HG03571 (cell line): ENCODE results near the gene SNRPA1.
A peak's percentile ranks its signal among the peaks of the same experiment; 100 is the strongest.
"Not testable (repeated sequence)": the region's sequence is repeated elsewhere in the genome, so short reads cannot be mapped to it uniquely, and the experiment has no call there.

Experiments
- ATAC-seq: cut with Tn5 transposase; IDR thresholded peaks from one replicate; pipeline ENCODE4 v1.9.1; 2021; ENCODE audit not compliant: unreplicated experiment

The SNRPA1 gene

GRCh38 chr15:101294731-101295606 lies at the start of gene SNRPA1:
TSS of gene SNRPA1 (minus strand) at chr15:101295248. CDS start at chr15:101295178, 70 bp downstream.
- ATAC-seq = peak; percentile 70

DNA sequence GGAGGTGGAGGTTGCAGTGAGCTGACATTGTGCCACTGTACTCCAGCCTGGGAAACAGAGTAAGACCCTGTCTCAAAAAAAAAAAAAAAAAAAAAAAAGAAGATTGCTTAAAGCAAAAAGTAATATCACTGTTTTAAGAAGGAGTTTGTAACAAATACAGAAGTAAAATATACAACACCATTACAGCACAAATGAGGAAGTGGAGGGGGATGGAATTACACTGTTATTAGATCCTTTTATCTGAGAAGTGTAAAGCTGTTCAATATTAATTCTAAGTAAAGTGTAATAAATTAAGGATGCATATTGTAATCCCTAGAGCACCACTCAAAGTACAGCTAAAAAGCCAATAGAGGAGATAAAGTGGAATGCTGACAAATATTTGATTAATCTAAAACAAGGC lies 47.0 kb upstream of the SNRPA1 start:
- ATAC-seq = no peak

GRCh38 chr15:101338502-101339057 lies 43.5 kb upstream of the SNRPA1 start:
- ATAC-seq = no peak

- no peak for ATAC-seq
These were observed 42.9 kb upstream of the SNRPA1 start for GRCh38 chr15:101337976-101338375.

DNA sequence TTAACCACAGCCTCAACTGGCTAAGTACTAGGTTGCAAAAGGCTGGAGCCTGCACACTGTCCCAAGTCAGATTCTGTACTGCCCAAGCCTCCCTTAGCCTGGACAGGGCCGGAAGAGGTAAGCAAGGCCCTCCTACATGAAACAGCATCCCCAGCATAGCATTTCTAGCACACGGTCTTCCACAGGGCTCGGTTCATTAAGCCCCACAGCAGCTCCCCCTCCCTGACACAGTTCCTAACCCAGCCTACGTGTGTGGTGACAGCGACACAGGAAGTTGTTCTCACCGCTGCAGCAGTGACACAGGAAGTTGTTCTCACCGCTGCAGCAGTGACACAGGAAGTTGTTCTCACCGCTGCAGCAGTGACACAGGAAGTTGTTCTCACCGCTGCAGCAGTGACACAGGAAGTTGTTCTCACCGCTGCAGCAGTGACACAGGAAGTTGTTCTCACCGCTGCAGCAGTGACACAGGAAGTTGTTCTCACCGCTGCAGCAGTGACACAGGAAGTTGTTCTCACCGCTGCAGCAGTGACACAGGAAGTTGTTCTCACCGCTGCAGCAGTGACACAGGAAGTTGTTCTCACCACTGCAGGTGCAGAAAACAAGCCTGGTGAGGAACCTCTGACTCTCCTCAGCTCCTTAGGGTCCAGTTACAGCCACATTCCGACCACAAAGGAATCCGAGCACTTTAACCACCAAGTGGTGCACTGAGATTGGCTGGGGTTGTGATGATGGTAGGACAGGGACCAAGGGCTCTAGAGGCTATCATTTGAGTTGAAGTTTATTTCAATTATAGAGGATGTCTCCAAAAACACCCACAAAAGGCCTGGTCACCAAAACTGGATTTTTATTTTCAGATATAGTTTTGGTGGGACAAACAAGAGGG lies 39.1 kb upstream of the SNRPA1 start:
- not testable (repeated sequence) for ATAC-seq

DNA sequence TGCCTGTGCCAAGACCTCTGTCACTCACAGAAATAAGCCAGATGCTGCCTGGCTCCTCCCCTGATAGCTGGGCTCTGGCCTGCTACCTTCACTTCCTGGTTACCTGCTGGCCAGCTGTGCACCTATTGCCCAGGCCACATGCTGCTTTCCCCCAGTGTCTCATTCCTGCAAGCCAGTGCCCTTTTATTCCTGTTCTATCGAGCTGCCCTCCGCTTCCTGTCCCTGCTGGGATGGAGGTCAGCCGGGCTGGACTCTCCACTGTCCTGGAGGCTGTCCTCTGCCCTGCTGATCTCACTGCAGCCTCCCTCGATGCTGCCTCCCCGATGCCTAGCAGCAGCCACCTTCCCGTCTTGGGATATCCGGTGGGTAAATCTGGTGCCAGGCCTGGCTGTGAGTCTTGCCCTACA lies 37.0 kb upstream of the SNRPA1 start:
- ATAC-seq = no peak

DNA sequence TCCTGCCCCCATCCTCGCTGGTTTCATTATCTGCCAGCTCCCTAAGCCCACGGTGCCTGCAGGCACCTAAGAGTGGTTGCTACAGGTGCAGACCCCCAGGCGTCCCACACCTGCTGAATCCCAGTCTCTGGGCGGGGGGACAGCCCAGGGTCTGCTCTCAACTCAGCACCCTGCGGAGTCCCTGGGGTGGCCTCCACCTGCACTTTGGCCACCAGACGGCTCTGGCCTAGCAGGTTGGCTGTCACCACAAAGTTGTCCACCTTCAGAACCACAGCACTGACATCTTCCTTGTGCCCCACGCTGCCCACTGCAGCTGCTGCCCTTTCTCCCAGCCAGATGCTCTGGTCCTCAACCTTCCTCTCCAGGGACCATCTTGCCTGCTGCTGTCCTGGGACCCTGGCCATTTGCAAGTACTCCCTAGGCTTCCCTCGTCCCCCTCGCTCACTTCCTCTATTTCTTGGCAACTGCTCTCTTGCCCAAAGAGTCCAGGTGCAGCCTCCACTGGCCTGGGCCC lies 34.9 kb upstream of the SNRPA1 start:
- ATAC-seq = no peak

- ATAC-seq = no peak
These were observed 34.3 kb upstream of the SNRPA1 start for GRCh38 chr15:101329309-101329863.

DNA sequence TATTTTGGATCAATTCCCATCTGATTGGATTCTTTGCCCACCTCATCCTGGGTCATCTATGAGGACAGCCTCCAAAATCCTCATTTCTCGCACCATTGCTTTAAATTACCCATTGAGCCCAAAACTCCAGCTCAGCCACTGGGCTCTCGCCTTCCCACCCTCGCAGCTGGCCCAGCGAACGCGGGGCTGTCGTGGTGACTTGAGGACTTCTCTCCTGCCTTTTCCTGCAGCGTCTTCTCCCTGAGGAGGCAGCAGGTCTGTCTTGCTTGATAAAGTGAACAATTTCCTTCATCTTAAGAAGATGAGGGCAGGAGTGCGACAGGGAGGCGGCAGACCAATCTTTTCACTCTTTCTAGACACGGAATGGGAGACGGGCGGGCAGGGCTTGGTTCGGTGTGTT lies 33.0 kb upstream of the SNRPA1 start:
- ATAC-seq = no peak

GRCh38 chr15:101327147-101327740 lies 32.2 kb upstream of the SNRPA1 start:
- no peak for ATAC-seq

GRCh38 chr15:101326462-101327146 lies 31.6 kb upstream of the SNRPA1 start:
- ATAC-seq = no peak

GRCh38 chr15:101326026-101326315 lies 30.9 kb upstream of the SNRPA1 start:
- no peak for ATAC-seq

DNA sequence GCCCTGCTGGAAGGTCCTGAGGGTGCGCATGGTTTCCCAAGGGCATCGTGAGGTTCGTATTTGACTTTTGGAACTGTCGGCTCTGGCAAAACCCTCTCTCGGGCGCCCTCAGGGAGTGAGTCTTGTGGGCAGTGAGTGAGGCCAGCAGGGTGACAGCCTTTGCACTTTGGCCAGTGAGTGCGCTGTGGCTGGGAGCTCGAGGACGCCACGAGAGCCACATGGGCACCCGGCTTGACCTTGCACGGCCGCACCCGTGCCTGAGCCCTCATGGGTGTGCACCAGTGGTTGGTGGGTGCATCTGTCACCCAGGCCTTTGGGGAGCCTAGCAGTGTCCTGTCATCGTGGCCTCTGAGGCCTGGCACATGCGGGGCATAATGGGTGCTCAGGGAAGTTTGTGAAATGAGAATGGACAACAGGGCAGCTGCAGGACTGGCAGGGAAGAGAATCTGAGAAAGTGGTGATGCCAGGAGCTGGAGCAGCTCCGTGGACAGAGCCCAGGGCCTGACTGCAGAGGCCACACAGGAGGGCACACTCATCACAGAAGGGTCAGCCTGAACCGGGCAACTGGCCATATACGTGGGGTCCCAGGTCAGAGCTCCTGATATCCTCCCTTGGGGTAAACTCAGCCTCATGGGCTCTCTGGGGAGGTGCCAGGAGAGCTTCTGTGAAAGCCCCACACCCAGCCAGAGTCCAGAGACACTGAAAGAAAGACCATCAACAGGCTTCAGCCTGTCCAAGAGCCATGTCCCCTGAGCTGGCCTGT lies 30.4 kb upstream of the SNRPA1 start:
- ATAC-seq = no peak

GRCh38 chr15:101324524-101325177 lies 29.6 kb upstream of the SNRPA1 start:
- no peak for ATAC-seq

DNA sequence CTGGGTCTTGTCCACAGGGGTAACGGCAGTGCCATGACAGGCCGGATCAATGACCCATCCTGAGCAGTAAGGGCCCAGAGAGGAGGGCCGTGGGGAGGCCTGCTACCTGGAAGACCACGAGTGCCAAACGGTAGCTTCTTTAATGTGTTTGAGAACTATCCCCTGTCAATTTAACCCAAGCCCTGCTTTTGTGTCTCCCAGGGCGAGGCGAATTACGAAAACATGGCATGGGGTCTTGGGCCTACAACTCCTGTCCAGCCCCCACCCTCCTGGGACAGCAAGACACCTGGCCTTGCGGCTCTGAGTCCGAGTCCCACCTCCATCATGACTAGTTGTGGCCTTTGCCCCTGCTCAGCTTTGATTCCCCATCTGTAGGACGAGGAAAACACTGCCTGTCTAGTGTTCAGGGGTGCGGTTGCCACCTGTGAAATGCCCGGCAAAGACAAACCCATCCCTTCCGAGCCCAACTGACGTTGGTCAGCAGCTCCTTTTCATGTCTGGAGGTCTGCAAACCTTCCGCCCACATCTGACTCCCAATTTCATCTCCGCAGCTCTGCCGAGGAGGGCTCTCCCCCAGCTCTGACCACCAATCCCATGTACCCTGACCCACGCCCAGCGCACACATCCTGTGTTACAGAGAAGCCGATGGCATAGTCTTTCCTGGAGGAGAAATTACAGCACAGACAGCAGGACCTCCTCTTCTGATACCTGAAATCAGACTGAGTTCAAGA lies 28.9 kb upstream of the SNRPA1 start:
- no peak for ATAC-seq

DNA sequence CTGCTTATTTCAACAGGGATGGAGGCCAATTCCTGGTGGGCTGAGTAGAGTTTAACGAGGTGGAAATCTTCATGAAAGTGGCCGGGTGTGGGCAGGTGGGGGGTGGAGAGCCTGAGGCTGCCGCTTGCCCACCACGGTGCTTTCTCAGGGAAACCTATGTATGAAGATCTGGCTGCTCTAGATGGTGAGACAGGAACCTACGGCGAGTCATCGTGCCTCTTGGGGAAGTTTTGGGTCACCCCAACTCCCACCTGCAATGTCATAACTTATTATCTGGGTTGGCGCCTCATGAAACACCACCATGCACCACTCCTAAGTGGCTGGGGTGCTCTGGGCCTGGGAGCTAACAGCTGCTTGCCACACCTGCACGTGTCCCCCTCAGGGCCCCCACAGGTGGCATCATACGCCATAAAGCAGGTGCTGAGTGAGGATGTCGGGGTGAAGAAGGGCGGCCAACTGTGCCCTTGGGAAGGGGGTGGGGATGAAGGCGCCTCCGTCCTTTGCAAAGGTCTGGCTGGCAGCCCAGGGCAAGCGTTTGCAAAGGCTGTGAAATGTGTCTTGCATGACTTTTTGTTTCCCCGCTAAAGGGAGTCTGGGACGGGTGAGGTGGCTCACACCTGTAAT lies 27.9 kb upstream of the SNRPA1 start:
- no peak for ATAC-seq

DNA sequence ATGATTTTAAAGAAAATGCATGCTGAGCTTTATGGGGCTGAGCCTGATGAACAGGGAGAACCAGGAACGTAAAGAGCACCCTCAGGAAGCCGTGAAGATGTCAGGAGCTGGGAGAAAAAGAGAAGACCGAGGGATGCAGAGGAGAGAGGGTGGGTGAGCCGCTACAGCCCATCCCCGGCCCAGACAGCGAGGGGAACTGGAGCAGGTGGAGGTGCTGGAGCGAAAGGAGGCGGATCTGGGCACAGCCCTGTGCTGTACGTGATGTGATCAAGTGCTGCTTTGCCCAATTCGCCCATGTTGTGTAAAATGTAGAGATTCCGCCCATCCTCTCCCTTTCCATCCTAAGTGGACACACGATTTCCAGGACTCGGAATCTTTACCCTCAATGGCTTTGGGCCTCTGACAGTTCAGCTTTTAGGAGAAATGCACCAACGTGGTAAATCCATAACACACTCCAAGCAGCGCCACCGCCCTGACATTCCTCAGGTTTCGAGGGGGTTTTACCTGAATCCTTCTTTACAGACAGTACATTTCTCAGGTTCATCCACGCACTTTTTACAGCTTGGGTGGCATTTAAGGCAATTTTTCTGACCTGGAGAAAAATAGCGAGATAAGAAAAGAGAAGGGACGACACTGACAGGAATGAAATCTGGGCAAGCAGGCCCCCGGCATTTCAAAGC lies 27.1 kb upstream of the SNRPA1 start:
- no peak for ATAC-seq
